ENCODE results near the gene GABRA4. TPM values are rescaled to one million over a fixed set of nuclear protein-coding genes. Genes with fewer than 3 reads are reported as not detected.
A peak's percentile ranks its signal among the peaks of the same experiment; 100 is the strongest.

The GABRA4 gene
- total RNA-seq, result under 1 TPM in 1 of 4 donors, not detected in 3; 0.35 TPM

DNA sequence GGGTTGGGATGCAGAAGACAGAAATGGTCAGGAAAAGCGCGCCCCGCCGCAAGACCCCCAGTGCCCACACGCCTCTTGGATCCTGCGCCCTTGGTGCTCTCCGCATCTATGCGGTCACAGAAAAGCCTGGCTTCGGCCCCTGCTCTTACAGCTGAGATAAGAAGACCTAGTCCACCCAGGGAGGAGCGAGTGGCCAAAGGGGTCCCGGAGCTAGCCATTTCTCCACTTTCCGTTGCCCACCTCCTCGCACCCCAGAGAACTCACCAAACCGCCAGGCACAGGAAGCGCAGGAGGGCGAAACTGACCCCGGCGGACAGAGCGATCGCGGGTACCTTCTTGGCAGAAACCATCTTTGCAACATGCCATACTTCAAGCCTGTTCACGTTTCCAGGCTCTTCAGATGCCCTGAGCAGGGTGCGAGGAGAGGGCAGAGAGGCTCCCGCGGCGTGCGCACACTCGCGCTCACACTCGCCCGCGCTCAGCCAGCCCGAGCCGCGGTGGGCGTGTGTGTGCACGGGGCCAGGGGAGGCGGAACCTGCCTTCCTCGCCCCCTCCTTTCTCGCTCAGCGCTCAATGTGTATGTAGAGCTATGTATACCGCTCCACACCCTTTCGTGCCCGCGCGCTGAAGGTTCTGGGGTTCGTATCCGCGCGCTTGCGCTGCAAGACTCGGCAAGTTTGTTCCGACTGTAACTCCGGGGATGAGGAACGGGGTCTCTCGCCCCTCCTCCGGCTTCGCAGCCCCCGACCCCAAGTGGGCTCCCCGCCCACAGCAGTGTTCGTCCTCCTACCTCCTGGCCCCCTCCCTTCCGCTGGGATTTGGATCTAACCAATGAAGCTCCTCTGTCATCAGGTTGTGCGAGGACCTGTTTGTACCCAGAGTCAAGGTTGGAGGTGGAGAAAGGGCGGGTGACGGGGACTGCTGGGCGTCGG, at the start of gene GABRA4:
TSS of gene GABRA4 (minus strand) at position 507 of the 932 bp plus-strand sequence. CDS start at position 350, 157 bp downstream.
- Histone ChIP-seq H3K9me3 (no peaks in the 10 kb centered on the region), H3K27me3 (no peaks in the 10 kb centered on the region), H3K4me1 (no peaks in the 10 kb centered on the region), H3K27ac (no peak within 1 kb of the TSS), H3K4me3 (no peak within 1 kb of the TSS), H3K36me3 (no peaks in the 10 kb centered on the region)
- TF ChIP-seq POLR2A (IDR thresholded peaks at IDR 0.05), result no peak
- TF ChIP-seq, protein P1, sequence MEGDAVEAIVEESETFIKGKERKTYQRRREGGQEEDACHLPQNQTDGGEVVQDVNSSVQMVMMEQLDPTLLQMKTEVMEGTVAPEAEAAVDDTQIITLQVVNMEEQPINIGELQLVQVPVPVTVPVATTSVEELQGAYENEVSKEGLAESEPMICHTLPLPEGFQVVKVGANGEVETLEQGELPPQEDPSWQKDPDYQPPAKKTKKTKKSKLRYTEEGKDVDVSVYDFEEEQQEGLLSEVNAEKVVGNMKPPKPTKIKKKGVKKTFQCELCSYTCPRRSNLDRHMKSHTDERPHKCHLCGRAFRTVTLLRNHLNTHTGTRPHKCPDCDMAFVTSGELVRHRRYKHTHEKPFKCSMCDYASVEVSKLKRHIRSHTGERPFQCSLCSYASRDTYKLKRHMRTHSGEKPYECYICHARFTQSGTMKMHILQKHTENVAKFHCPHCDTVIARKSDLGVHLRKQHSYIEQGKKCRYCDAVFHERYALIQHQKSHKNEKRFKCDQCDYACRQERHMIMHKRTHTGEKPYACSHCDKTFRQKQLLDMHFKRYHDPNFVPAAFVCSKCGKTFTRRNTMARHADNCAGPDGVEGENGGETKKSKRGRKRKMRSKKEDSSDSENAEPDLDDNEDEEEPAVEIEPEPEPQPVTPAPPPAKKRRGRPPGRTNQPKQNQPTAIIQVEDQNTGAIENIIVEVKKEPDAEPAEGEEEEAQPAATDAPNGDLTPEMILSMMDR (IDR thresholded peaks at IDR 0.05), result no peak
- no peak for DNase-seq
- intact Hi-C loops (cut with DNase I; ENCODE audit: low total_unique reads), result no loop called here

DNA sequence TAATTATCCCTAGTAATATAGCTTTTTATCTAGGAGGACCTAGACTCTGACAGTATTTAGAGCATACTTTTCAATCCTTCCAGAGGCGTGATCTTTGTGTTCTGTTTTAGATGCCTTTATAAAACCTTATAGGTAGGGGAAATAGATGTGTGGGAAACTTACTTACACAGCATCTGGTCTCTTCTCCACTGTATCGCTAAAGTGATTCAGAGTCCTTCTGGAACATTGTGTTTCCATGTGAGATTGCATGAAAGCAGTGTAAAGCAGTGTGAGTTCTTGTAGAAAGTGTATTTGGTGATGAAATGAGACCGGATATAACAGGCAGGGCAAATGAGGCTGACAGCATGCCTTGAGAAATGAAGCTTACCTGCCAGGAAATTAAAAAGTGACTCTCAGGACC, 47.4 kb upstream of the GABRA4 start:
- intact Hi-C loops (cut with DNase I; ENCODE audit: low total_unique reads), result no loop called here
- TF ChIP-seq, protein P1 (IDR thresholded peaks at IDR 0.05), result no peak
- TF ChIP-seq POLR2A (IDR thresholded peaks at IDR 0.05), result no peak
- no peaks in the 10 kb centered on the region for H3K27me3 ChIP-seq
- H3K9me3 ChIP-seq, result no peaks in the 10 kb centered on the region
- no peaks in the 10 kb centered on the region for H3K36me3 ChIP-seq
- H3K27ac ChIP-seq, result no peak overlapping the region
- H3K4me1 ChIP-seq, result no peaks in the 10 kb centered on the region
- no peak for DNase-seq
- H3K4me3 ChIP-seq, result no peak overlapping the region

DNA sequence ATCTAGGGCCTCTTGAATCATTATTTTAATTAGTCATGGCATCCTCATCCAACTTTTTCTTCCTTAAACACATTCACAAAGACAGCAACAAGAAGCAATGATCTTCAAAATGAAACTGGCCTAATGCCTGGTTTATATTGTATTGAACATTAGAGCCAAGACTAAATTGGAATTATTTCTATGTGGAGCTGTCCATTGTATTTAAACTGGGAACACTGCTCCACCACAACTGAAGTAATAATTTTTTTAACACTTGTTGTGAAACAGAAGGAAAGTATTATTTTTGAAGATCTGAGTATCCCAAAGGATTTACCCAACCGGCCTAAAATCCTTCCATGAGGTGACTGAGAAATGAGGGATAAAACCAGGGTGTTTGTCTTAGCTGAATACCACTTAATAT, 44.9 kb upstream of the GABRA4 start:
- Histone ChIP-seq H3K9me3 (no peaks in the 10 kb centered on the region), H3K4me3 (no peak overlapping the region), H3K4me1 (no peaks in the 10 kb centered on the region), H3K27ac (no peak overlapping the region), H3K27me3 (no peaks in the 10 kb centered on the region), H3K36me3 (no peaks in the 10 kb centered on the region)
- DNase-seq, result no peak
- intact Hi-C loops (cut with DNase I; ENCODE audit: low total_unique reads), result no loop called here
- TF ChIP-seq, protein P1 (IDR thresholded peaks at IDR 0.05), result no peak

DNA sequence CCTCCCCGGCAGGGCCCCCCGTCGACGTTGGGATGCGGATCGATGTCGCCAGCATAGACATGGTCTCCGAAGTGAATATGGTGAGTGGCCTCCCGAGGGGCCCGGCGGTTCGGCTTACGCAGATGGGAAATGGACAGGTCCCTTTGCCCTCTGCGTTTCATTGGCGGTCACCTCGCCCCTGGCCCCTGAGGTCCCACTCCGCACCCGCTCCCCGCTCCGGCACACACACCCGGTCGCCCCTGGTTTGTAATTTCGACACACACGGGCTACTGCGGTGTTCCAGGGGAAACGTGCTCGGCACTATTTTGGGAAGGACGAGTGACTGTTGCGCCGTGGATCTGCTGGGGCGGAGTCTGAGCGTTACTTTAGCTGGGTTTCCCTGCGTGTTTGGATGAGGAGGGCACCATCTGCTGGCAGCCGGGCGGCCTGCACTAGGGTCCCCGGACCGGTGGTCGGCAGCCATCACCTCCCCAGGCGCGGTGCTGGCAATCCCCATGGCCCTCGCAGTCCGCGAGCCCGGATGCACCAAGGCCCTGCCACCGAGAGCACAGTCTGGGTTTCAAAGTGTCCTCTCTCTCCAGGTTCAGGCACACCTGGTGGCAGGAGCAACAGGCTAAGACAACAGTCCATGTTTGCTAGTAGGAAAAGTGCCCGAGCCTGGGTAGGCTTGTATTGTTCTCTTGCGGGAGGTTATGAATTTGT, 39.2 kb upstream of the GABRA4 start:
- Histone ChIP-seq H3K4me3 (peak overlapping the region; percentile 22 to 31), H3K27ac (no peak overlapping the region), H3K27me3 (no peaks in the 10 kb centered on the region), H3K36me3 (no peaks in the 10 kb centered on the region), H3K9me3 (no peaks in the 10 kb centered on the region), H3K4me1 (no peaks in the 10 kb centered on the region)
- intact Hi-C loops (cut with DNase I; ENCODE audit: low total_unique reads), result no loop called here
- TF ChIP-seq POLR2A (IDR thresholded peaks at IDR 0.05), result no peak
- TF ChIP-seq, protein P1 (IDR thresholded peaks at IDR 0.05), result peak; percentile 26 to 51 (median 44)
- peak; percentile 38 to 45 for DNase-seq

Measured in uterus (tissue), 4 donors.